ENCODE data around the gene NLRC3. TPM values are rescaled to one million over a fixed set of nuclear protein-coding genes. Genes with fewer than 3 reads are reported as not detected.
"Not testable (repeated sequence)": the region's sequence is repeated elsewhere in the genome, so short reads cannot be mapped to it uniquely, and the experiment has no call there.

NLRC3 gene
- total and polyA plus RNA-seq, 7 donors = 0.25 to 1.4 (median 0.76) TPM

GRCh38 chr16:3609895-3610697 is 32.9 kb upstream of the NLRC3 start:
- no peak for TF ChIP-seq CTCF (IDR thresholded peaks at IDR 0.05)
- no peak for DNase-seq
- Histone ChIP-seq H3K4me1 (peaks cover 12% of the 10 kb centered on the region), H3K4me3 (peak overlapping the region; percentile 98), H3K36me3 (ENCODE audit: insufficient read depth in 1 of 2, low read depth in 1 of 2) (peaks cover 0 to 10% of the 10 kb centered on the region in 2 donors), H3K9me3 (no peaks in the 10 kb centered on the region), H3K27me3 (ENCODE audit: insufficient read depth in 3 of 3, low read length in 2 of 3) (no peaks in the 10 kb centered on the region), H3K27ac (no peak overlapping the region)
- ATAC-seq = no peak
- intact Hi-C loops (cut with DNase I) = loop anchor here in 1 of 2 donors (5.0 kb wide), 1 partner anchor 83 kb away; no protein-coding TSS in a partner anchor
- WGBS, 3 donors = 71 to 72% (median 71%) methylated on average over 14 of the region's 14 CpGs

- 92 to 96% (median 93%) methylated on average over 13 of the region's 13 CpGs for WGBS, 3 donors
- H3K9me3 ChIP-seq = not testable (repeated sequence)
These were observed 31.8 kb upstream of the NLRC3 start for GRCh38 chr16:3608976-3609375.

GRCh38 chr16:3608069-3608468 is 30.9 kb upstream of the NLRC3 start:
- peaks cover 0 to 28% of the 10 kb centered on the region in 2 donors for H3K36me3 ChIP-seq (ENCODE audit: insufficient read depth in 1 of 2, low read depth in 1 of 2)
- DNase-seq (no peak), ATAC-seq (no peak)
- no peaks in the 10 kb centered on the region for H3K27me3 ChIP-seq (ENCODE audit: insufficient read depth in 3 of 3, low read length in 2 of 3)
- no peak for TF ChIP-seq CTCF (IDR thresholded peaks at IDR 0.05)
- H3K9me3 ChIP-seq = no peaks in the 10 kb centered on the region
- H3K27ac ChIP-seq = no peak overlapping the region
- H3K4me1 ChIP-seq = peaks cover 12% of the 10 kb centered on the region
- WGBS, 3 donors = 84 to 91% (median 85%) methylated on average over 5 of the region's 5 CpGs
- intact Hi-C loops (cut with DNase I) = no loop called here
- H3K4me3 ChIP-seq = no peak overlapping the region

More at GRCh38 chr16:3608976-3609375, 31.8 kb upstream of the NLRC3 start:
- ATAC-seq; DNase-seq; intact Hi-C loops (cut with DNase I); H3K27me3 ChIP-seq (ENCODE audit: insufficient read depth in 3 of 3, low read length in 2 of 3); H3K27ac ChIP-seq; H3K4me3 ChIP-seq: not testable (repeated sequence)
- Histone ChIP-seq H3K4me1 (peaks cover 12% of the 10 kb centered on the region), H3K36me3 (ENCODE audit: insufficient read depth in 1 of 2, low read depth in 1 of 2) (peaks cover 0 to 19% of the 10 kb centered on the region in 2 donors)

GRCh38 chr16:3607634-3608033 is 30.4 kb upstream of the NLRC3 start:
- no peak overlapping the region for H3K27ac ChIP-seq
- no peak for TF ChIP-seq CTCF (IDR thresholded peaks at IDR 0.05)
- no peaks in the 10 kb centered on the region for H3K9me3 ChIP-seq
- DNase-seq = no peak
- H3K4me1 ChIP-seq = peaks cover 9% of the 10 kb centered on the region
- peaks cover 0 to 32% of the 10 kb centered on the region in 2 donors for H3K36me3 ChIP-seq (ENCODE audit: insufficient read depth in 1 of 2, low read depth in 1 of 2)
- WGBS, 3 donors = 73 to 85% (median 79%) methylated on average over 2 of the region's 2 CpGs
- intact Hi-C loops (cut with DNase I) = no loop called here
- ATAC-seq = no peak
- no peaks in the 10 kb centered on the region for H3K27me3 ChIP-seq (ENCODE audit: insufficient read depth in 3 of 3, low read length in 2 of 3)
- H3K4me3 ChIP-seq = no peak overlapping the region

- Histone ChIP-seq H3K27me3 (ENCODE audit: insufficient read depth in 3 of 3, low read length in 2 of 3) (no peaks in the 10 kb centered on the region), H3K4me3 (no peak overlapping the region), H3K9me3 (no peaks in the 10 kb centered on the region), H3K36me3 (ENCODE audit: insufficient read depth in 1 of 2, low read depth in 1 of 2) (peaks cover 0 to 37% of the 10 kb centered on the region in 2 donors), H3K4me1 (peaks cover 7% of the 10 kb centered on the region), H3K27ac (no peak overlapping the region)
- DNase-seq (no peak), ATAC-seq (no peak)
- TF ChIP-seq CTCF (IDR thresholded peaks at IDR 0.05) = no peak
- intact Hi-C loops (cut with DNase I) = no loop called here
- 89 to 94% (median 94%) methylated on average over 7 of the region's 7 CpGs for WGBS, 3 donors
These were observed 30.0 kb upstream of the NLRC3 start for GRCh38 chr16:3607161-3607560.

All from psoas muscle (tissue), 8 donors.